CD14-positive monocyte (primary cell): Measurements from ENCODE around the gene GIPR. TPM values are rescaled to one million over a fixed set of nuclear protein-coding genes. Genes with fewer than 3 reads are reported as not detected.
A peak's percentile ranks its signal among the peaks of the same experiment; 100 is the strongest.

Experiments
- DNase-seq, 3 donors: peaks; one replicate each; pipeline ENCODE4 v3.0.0-alpha.2; 2011 to 2022
- H2AFZ ChIP-seq: 2 replicates; pipeline ENCODE4 v1.6.0; 2012; ENCODE audit warnings: mild to moderate bottlenecking, low read depth, low read length, inconsistent platforms; ENCODE audit not compliant: insufficient read depth, poor library complexity, severe bottlenecking
- H3K27ac ChIP-seq, 2 donors: 1 replicate in 1 of 2; 2 replicates in 1 of 2; pipeline ENCODE4 v1.5.1; 2012 to 2013; ENCODE audit warnings: low read length in 2 of 2, control low read depth in 1 of 2, inconsistent platforms in 1 of 2, low read depth in 1 of 2, mild to moderate bottlenecking in 1 of 2
- H3K27me3 ChIP-seq, 2 donors: one replicate each; pipeline versions ENCODE4 v1.6.0 to v1.6.1; 2011 to 2013; ENCODE audit warnings: low read length in 2 of 2; ENCODE audit not compliant: control insufficient read depth in 2 of 2, insufficient read depth in 2 of 2
- H3K36me3 ChIP-seq, 2 donors: replicated peaks in 1 of 2; 1 replicate in 1 of 2; 2 replicates in 1 of 2; pipeline versions ENCODE4 v1.5.1 to v1.6.1; 2012 to 2013; ENCODE audit warnings: low read length in 2 of 2, control low read depth in 1 of 2, inconsistent platforms in 1 of 2, mild to moderate bottlenecking in 1 of 2; ENCODE audit not compliant: insufficient read depth in 2 of 2, control insufficient read depth in 1 of 2
- H3K4me1 ChIP-seq, 2 donors: 1 replicate in 1 of 2; 2 replicates in 1 of 2; pipeline versions ENCODE4 v1.5.1 to v1.6.1; 2012 to 2013; ENCODE audit warnings: low read length in 2 of 2, control low read depth in 1 of 2, inconsistent platforms in 1 of 2, mild to moderate bottlenecking in 1 of 2, moderate library complexity in 1 of 2; ENCODE audit not compliant: insufficient read depth in 2 of 2, control insufficient read depth in 1 of 2
- H3K4me2 ChIP-seq: replicated peaks from 2 replicates; pipeline ENCODE3; 2012; ENCODE audit warnings: low read length, moderate library complexity, mild to moderate bottlenecking; ENCODE audit not compliant: poor library complexity, severe bottlenecking; ENCODE audit errors: extremely low read depth
- H3K4me3 ChIP-seq, 3 experiments: fragments of 200-600 bp in 1 of 3; sonication (generic) in 1 of 3; replicated peaks in 1 of 3; 1 replicate in 2 of 3; 2 replicates in 1 of 3; pipeline ENCODE4 v1.5.1; 2011 to 2013; ENCODE audit warnings: low read length in 3 of 3, mild to moderate bottlenecking in 3 of 3, control low read depth in 2 of 3, low read depth in 2 of 3, inconsistent platforms in 1 of 3, moderate library complexity in 1 of 3
- H3K79me2 ChIP-seq: 2 replicates; pipeline ENCODE4 v1.6.0; 2012; ENCODE audit warnings: mild to moderate bottlenecking, control low read depth, inconsistent platforms, low read length, moderate library complexity; ENCODE audit not compliant: insufficient read depth
- H3K9ac ChIP-seq: 2 replicates; pipeline ENCODE4 v1.6.0; 2017; ENCODE audit warnings: low read length, mild to moderate bottlenecking; ENCODE audit not compliant: insufficient read depth, poor library complexity, severe bottlenecking
- H3K9me3 ChIP-seq, 2 donors: replicated peaks in 1 of 2; 1 replicate in 1 of 2; 2 replicates in 1 of 2; pipeline versions ENCODE4 v1.5.1 to v1.6.1; 2012 to 2013; ENCODE audit warnings: low read length in 2 of 2, control low read depth in 1 of 2; ENCODE audit not compliant: control insufficient read depth in 1 of 2, insufficient read depth in 1 of 2
- H4K20me1 ChIP-seq: 2 replicates; pipeline ENCODE4 v1.6.0; 2012; ENCODE audit warnings: mild to moderate bottlenecking, low read length, control low read depth, moderate library complexity; ENCODE audit not compliant: insufficient read depth
- H3K27ac Mint-ChIP-seq, 7 donors: one replicate each; pipeline ENCODE4 v1.8.0; 2020; ENCODE audit warnings: mild to moderate bottlenecking in 7 of 7, mixed read lengths in 7 of 7, moderate library complexity in 6 of 7, inconsistent platforms in 2 of 7
- H3K27me3 Mint-ChIP-seq, 3 donors: one replicate each; pipeline ENCODE4 v1.8.0; 2021 to 2022; ENCODE audit warnings: low read depth in 3 of 3, mild to moderate bottlenecking in 3 of 3, mixed read lengths in 3 of 3, moderate library complexity in 3 of 3, inconsistent platforms in 1 of 3
- H3K36me3 Mint-ChIP-seq, 2 donors: one replicate each; pipeline ENCODE4 v1.8.0; 2020; ENCODE audit warnings: mixed read lengths in 2 of 2, inconsistent platforms in 1 of 2, mild to moderate bottlenecking in 1 of 2
- H3K4me1 Mint-ChIP-seq: one replicate; pipeline ENCODE4 v1.8.0; 2020; ENCODE audit warnings: mild to moderate bottlenecking, mixed read lengths
- H3K4me3 Mint-ChIP-seq, 2 donors: one replicate each; pipeline ENCODE4 v1.8.0; 2020; ENCODE audit warnings: mild to moderate bottlenecking in 2 of 2, mixed read lengths in 2 of 2, moderate library complexity in 1 of 2
- H3K9me3 Mint-ChIP-seq, 7 donors: one replicate each; pipeline ENCODE4 v1.8.0; 2020 to 2022; ENCODE audit warnings: mixed read lengths in 7 of 7, mild to moderate bottlenecking in 6 of 7, moderate library complexity in 6 of 7, inconsistent platforms in 2 of 7
- WGBS: methylation state at CpG from one replicate; pipeline ENCODE4 v1.1.5; 2013; ENCODE audit warnings: missing lambda C conversion rate; ENCODE audit not compliant: insufficient coverage; 5-methylcytosine and 5-hydroxymethylcytosine counted together
- intact Hi-C, 2 donors: fragments of 100-400 bp; cut with micrococcal nuclease; formaldehyde crosslinking; loops; one replicate each; pipeline versions ENCODE4 v1.15.0 to v1.15.1; 2023
- polyA plus RNA-seq, 3 donors: library from polyadenylated mRNA; depleted of rRNA in 1 of 3; unstranded in 2 of 3; stranded (reverse) in 1 of 3; fragments of 300-500 nt in 2 of 3; fragments of >200 nt in 1 of 3; fragmentation: Illumina TruSeq in 2 of 3; gene quantifications; 1 replicate in 2 of 3; 2 replicates in 1 of 3; pipeline ENCODE4 v1.2.3, GENCODE V29; 2012 to 2021
- TF ChIP-seq, protein P1 (sequence below): fragments of 200-600 bp; IDR thresholded peaks from one replicate; pipeline ENCODE4 v1.8.0; 2022; ENCODE audit warnings: antibody characterized with exemption, mild to moderate bottlenecking

Gene GIPR
- polyA plus RNA-seq, 3 donors, result not detected

DNA sequence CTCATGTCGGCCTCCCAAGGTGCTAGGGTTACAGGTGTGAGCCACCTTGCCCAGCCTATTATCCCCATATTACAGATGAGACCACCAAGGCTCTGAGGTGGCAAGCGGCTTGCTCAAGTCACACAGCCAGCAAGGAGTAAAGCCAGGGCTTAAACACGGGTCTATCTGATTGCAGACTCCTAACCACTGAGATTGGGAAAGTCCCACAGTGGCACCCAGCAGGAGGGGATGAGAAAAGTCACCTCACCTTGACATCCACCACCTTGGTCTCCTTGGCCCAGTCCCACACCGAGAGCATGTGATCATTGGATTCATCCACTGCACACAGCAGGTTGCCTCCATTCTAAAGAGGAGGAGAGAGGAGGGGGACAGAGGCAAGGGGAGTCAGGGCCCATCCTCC is 38.3 kb upstream of the GIPR start:
- H3K4me1 ChIP-seq, result no peaks in the 10 kb centered on the region
- H2AFZ ChIP-seq, result no peak overlapping the region
- no peaks in the 10 kb centered on the region for H3K4me1 Mint-ChIP-seq
- no peaks in the 10 kb centered on the region for H3K9me3 Mint-ChIP-seq
- intact Hi-C loops, result loop anchor here in 1 of 2 donors (10.0 kb wide), 1 partner anchor 225 kb away; the partner anchor contains the start of genes POLR1G and PPP1R13L
- H3K79me2 ChIP-seq, result no peaks in the 10 kb centered on the region
- no peak for DNase-seq
- H3K36me3 ChIP-seq, result peaks cover 32 to 52% of the 10 kb centered on the region in 2 donors
- no peaks in the 10 kb centered on the region for H4K20me1 ChIP-seq
- 83% methylated on average over 2 of the region's 4 CpGs for WGBS
- no peaks in the 10 kb centered on the region for H3K9me3 ChIP-seq
- no peak overlapping the region for H3K4me2 ChIP-seq
- peak overlapping the region in 1 of 7 donors; percentile 52 for H3K27ac Mint-ChIP-seq
- peak overlapping the region in 1 of 2 donors; percentile 26 for H3K27ac ChIP-seq
- H3K4me3 Mint-ChIP-seq, result no peak overlapping the region
- peaks cover 0 to 2% (median 0%) of the 10 kb centered on the region in 3 donors for H3K27me3 Mint-ChIP-seq
- no peak overlapping the region for H3K9ac ChIP-seq
- no peaks in the 10 kb centered on the region for H3K27me3 ChIP-seq
- H3K4me3 ChIP-seq, result no peak overlapping the region
- TF ChIP-seq, protein P1, sequence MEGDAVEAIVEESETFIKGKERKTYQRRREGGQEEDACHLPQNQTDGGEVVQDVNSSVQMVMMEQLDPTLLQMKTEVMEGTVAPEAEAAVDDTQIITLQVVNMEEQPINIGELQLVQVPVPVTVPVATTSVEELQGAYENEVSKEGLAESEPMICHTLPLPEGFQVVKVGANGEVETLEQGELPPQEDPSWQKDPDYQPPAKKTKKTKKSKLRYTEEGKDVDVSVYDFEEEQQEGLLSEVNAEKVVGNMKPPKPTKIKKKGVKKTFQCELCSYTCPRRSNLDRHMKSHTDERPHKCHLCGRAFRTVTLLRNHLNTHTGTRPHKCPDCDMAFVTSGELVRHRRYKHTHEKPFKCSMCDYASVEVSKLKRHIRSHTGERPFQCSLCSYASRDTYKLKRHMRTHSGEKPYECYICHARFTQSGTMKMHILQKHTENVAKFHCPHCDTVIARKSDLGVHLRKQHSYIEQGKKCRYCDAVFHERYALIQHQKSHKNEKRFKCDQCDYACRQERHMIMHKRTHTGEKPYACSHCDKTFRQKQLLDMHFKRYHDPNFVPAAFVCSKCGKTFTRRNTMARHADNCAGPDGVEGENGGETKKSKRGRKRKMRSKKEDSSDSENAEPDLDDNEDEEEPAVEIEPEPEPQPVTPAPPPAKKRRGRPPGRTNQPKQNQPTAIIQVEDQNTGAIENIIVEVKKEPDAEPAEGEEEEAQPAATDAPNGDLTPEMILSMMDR, result no peak
- peaks cover 32 to 68% of the 10 kb centered on the region in 2 donors for H3K36me3 Mint-ChIP-seq

DNA sequence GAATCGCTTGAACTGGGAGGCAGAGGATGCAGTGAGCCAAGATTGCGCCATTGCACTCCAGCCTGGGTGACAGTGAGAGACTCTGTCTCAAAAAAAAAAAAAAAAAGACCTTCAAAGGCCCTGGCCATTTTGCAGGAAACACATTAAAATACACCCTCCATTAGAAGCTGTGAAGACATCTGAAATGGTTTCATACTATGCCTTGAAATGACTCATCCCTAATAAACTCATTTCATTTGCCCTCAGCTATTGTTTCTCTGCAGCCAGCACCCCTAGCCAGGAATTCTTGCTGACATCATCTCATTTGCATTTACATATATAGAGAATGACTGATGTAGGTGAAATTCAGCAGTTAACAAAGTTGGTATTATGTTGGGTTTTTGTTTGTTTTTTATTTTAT is 37.6 kb upstream of the GIPR start:
- Histone ChIP-seq H3K27me3 (no peaks in the 10 kb centered on the region), H4K20me1 (no peaks in the 10 kb centered on the region), H3K4me3 (no peak overlapping the region), H3K27ac (no peak overlapping the region), H3K9me3 (no peaks in the 10 kb centered on the region), H3K9ac (no peak overlapping the region), H3K4me2 (no peak overlapping the region), H2AFZ (no peak overlapping the region), H3K79me2 (no peaks in the 10 kb centered on the region), H3K4me1 (no peaks in the 10 kb centered on the region), H3K36me3 (peaks cover 29 to 45% of the 10 kb centered on the region in 2 donors)
- Mint-ChIP-seq H3K4me1 (no peaks in the 10 kb centered on the region), H3K9me3 (no peaks in the 10 kb centered on the region), H3K27me3 (peaks cover 0 to 2% (median 0%) of the 10 kb centered on the region in 3 donors), H3K27ac (no peak overlapping the region), H3K36me3 (peaks cover 27 to 60% of the 10 kb centered on the region in 2 donors), H3K4me3 (no peak overlapping the region)
- TF ChIP-seq, protein P1, result no peak
- intact Hi-C loops, result loop anchor here in 1 of 2 donors (10.0 kb wide), 1 partner anchor 226 kb away; the partner anchor contains the start of genes POLR1G and PPP1R13L
- WGBS, result no CpG with 5 or more reads among the region's 2 CpGs
- DNase-seq, result peak in 1 of 3 donors; percentile 41
